ENCODE data around the gene MYO18A. TPM values are rescaled to one million over a fixed set of nuclear protein-coding genes. Genes with fewer than 3 reads are reported as not detected.
A peak's percentile ranks its signal among the peaks of the same experiment; 100 is the strongest.

MYO18A gene
- total and polyA plus RNA-seq, 12 donors, result 61.4 to 442 (median 327) TPM

- Histone ChIP-seq H3K4me1 (peaks cover 21 to 86% (median 67%) of the 10 kb centered on the region in 9 donors), H3K27ac (no peak overlapping the region), H3K36me3 (peaks cover 0 to 15% (median 0%) of the 10 kb centered on the region in 9 donors), H3K9me3 (no peaks in the 10 kb centered on the region), H3K4me3 (no peak overlapping the region), H3K27me3 (no peaks in the 10 kb centered on the region)
- intact Hi-C loops (cut with DNase I), result no loop called here
- ATAC-seq, result no peak
- WGBS, 2 donors, result 89 to 93% methylated on average over 2 of the region's 2 CpGs
- no peak for TF ChIP-seq CTCF (IDR thresholded peaks at IDR 0.05)
- no peak for DNase-seq
Measured at GRCh38 chr17:29160253-29160652, 19.9 kb downstream of the MYO18A start.

GRCh38 chr17:29159306-29159860 lies 20.8 kb downstream of the MYO18A start:
- 53 to 74% methylated on average over 3 of the region's 3 CpGs for WGBS, 2 donors
- intact Hi-C loops (cut with DNase I), result loop anchor here in 1 of 10 donors (10.0 kb wide), 1 partner anchor 125 kb away; no protein-coding TSS in a partner anchor
- no peak for DNase-seq
- Histone ChIP-seq H3K27me3 (no peaks in the 10 kb centered on the region), H3K36me3 (peaks cover 0 to 7% (median 0%) of the 10 kb centered on the region in 9 donors), H3K27ac (peak overlapping the region in 5 of 10 donors; percentile 5 to 53 (median 27)), H3K9me3 (no peaks in the 10 kb centered on the region), H3K4me1 (peaks cover 27 to 87% (median 76%) of the 10 kb centered on the region in 9 donors), H3K4me3 (no peak overlapping the region)
- ATAC-seq, result no peak
- no peak for TF ChIP-seq CTCF (IDR thresholded peaks at IDR 0.05)

GRCh38 chr17:29158488-29159275 lies 21.5 kb downstream of the MYO18A start:
- Histone ChIP-seq H3K4me1 (peaks cover 26 to 87% (median 78%) of the 10 kb centered on the region in 9 donors), H3K27ac (peak overlapping the region in 3 of 10 donors; percentile 5 to 53 (median 27)), H3K9me3 (no peaks in the 10 kb centered on the region), H3K4me3 (no peak overlapping the region), H3K27me3 (no peaks in the 10 kb centered on the region), H3K36me3 (peaks cover 0 to 3% (median 0%) of the 10 kb centered on the region in 9 donors)
- 81 to 83% methylated on average over 13 of the region's 13 CpGs for WGBS, 2 donors
- DNase-seq, result no peak
- TF ChIP-seq CTCF (IDR thresholded peaks at IDR 0.05), result no peak
- ATAC-seq, result no peak
- intact Hi-C loops (cut with DNase I), result loop anchor here in 1 of 10 donors (10.0 kb wide), 1 partner anchor 126 kb away; no protein-coding TSS in a partner anchor

- DNase-seq (no peak), ATAC-seq (no peak)
- Histone ChIP-seq H3K27ac (peak overlapping the region in 1 of 10 donors; percentile 84), H3K9me3 (no peaks in the 10 kb centered on the region), H3K4me1 (peaks cover 22 to 84% (median 75%) of the 10 kb centered on the region in 9 donors), H3K36me3 (peaks cover 0 to 3% (median 0%) of the 10 kb centered on the region in 9 donors), H3K4me3 (no peak overlapping the region), H3K27me3 (no peaks in the 10 kb centered on the region)
- 72 to 87% methylated on average over 11 of the region's 11 CpGs for whole genome bisulfite sequencing, 2 donors
- intact Hi-C loops (cut with DNase I), result loop anchor here in 1 of 10 donors (10.0 kb wide), 1 partner anchor 127 kb away; no protein-coding TSS in a partner anchor
- TF ChIP-seq CTCF (IDR thresholded peaks at IDR 0.05), result no peak
Measured at GRCh38 chr17:29158096-29158487, 22.1 kb downstream of the MYO18A start.

Measured in heart right ventricle (tissue), 16 donors.